ENCODE data around the gene GLTP.
"Not testable (repeated sequence)": the region's sequence is repeated elsewhere in the genome, so short reads cannot be mapped to it uniquely, and the experiment has no call there.

The GLTP gene

GRCh38 chr12:109880043-109880931, at the start of gene GLTP:
Gene GLTP, minus strand, starts transcription at chr12:109880541. Its CDS starts 167 bp downstream, at chr12:109880374.
- peak; percentile 71 to 88 for DNase-seq (ENCODE audit: low read depth in 1 of 2, low spot score in 1 of 2)

DNA sequence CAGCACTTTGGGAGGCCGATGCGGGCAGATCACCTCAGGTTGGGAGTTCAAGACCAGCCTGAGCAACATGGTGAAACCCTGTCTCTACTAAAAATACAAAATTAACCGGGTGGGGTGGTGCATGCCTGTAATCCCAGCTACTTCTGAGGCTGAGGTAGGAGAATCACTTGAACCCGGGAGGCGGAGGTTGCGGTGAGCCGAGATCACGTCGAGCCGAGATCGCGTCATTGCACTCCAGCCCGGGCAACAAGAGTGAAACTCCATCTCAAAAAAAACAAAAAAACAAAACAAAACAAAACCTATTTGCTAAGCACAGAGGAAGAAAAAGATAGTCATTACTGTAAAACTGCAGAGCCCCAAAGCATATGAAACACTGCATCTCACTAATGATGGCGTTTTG, 49.0 kb upstream of the GLTP start:
- not testable (repeated sequence) for DNase-seq (ENCODE audit: low read depth in 1 of 2, low spot score in 1 of 2)

DNA sequence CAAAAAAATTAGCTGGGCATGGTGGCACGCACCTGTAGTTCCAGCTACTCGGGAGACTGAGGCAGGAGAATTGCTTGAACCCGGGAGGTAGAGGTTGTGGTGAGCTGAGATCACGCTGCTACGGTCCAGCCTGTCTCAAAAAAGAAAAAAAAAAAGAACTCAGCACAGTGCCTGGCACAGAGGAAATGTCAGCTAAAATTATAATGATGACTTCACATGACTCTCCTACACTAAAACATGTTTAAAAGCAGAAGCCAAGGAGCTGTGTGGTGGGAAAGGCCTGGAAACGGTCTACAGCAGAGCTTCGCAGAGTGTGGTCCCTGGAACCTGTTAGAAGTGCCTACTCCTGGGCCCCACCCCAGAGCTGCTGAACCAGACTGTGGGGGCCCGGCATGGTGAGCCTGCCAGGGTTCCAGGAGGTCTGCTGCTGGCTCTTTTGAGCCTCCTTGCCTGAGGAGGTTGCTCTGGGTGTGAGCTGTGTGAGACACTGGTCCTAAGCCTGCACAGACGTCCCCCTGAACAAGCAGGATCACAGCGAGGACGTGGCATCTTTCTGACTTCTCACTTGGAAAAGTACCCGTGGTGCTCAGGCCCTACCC, 47.8 kb upstream of the GLTP start:
- no peak for DNase-seq (ENCODE audit: low read depth in 1 of 2, low spot score in 1 of 2)

DNA sequence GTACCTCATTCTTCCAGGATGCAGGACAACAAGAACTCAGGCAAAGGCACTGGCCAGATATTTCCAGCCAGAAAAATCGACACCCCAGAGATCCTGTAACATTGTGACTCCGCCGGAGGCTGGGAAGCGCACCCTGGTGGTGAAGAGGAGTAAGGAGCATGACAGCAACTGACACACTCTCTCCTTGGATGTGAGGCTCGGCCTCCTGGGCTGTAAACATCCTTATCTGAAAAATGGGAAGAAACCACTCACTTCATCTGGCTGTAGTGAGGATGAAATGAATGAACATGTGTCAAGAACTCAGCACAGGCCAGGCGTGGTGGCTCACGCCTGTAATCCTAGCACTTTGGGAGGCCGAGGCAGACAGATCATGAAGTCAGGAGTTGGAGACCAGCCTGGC, 47.3 kb upstream of the GLTP start:
- DNase-seq (ENCODE audit: low read depth in 1 of 2, low spot score in 1 of 2), result no peak

GRCh38 chr12:109926488-109927210, 46.3 kb upstream of the GLTP start:
- DNase-seq (ENCODE audit: low read depth in 1 of 2, low spot score in 1 of 2), result no peak

DNA sequence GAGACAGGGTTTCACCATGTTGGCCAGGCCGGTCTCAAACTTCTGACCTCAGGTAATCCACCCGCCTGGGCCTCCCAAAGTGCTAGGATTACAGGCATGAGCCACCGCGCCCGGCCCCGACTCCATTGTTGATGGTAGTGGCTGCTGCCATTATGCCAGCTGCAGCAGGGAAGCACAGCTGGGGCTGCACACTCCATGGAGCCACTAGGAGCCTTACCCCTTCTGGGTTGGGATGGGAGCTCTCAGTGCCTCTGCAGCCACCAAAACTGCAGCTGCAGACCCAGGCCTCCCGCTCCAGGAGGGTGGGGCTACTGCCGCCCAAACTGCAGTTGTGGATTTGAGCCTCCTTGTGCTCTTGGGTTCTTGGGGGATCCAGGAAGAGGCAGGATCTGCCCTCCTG, 45.7 kb upstream of the GLTP start:
- no peak for DNase-seq (ENCODE audit: low read depth in 1 of 2, low spot score in 1 of 2)

- no peak for DNase-seq (ENCODE audit: low read depth in 1 of 2, low spot score in 1 of 2)
Observed at GRCh38 chr12:109925185-109925840, 45.0 kb upstream of the GLTP start.

- DNase-seq (ENCODE audit: low read depth in 1 of 2, low spot score in 1 of 2), result no peak
Observed at GRCh38 chr12:109923481-109924245, 43.3 kb upstream of the GLTP start.

- no peak for DNase-seq (ENCODE audit: low read depth in 1 of 2, low spot score in 1 of 2)
Observed at GRCh38 chr12:109923038-109923437, 42.7 kb upstream of the GLTP start.

DNA sequence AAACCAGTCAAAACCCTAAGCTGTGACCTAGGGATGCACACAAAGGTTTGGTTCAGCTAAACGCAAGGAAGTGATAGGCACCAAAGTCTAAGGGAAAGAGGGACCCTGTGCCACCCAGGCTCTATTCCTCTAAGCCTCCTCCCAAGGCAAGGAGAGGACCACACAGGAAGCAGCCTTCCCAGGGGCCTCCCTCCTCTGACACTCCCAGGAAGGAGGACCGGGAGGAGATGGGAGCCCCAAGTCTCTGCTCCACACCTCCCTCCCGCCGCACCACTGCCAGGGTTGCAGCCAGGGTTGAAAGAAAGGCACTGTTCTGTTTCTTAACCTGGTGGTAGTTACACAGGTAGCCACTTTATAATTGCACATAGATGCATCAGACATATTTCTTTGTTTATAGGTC, 41.6 kb upstream of the GLTP start:
- no peak for DNase-seq (ENCODE audit: low read depth in 1 of 2, low spot score in 1 of 2)

DNA sequence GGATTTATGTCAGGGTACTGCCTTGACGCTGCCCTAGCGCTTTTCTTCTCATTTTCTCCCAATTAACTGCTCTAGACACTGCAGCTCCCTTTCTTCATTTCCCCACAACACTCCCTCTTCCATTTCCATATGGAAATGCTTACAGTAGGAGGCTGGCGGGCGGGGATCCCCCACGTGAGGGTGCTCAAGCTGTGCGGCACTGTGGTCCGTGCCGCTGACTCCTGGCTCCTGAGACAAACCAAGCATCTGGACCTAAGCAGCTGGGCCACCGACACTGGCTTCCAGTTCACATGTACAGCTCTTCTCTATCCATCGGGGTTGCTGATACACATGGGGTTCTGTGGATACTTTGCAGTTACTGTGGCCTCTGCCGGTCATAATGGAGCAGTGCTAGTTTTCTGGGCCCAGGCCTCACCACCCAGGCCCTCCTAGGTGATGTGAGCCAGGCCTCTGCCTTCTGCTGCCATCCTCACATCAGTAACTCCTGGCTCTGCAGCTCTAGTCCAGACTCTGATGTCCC, 40.0 kb upstream of the GLTP start:
- no peak for DNase-seq (ENCODE audit: low read depth in 1 of 2, low spot score in 1 of 2)

DNA sequence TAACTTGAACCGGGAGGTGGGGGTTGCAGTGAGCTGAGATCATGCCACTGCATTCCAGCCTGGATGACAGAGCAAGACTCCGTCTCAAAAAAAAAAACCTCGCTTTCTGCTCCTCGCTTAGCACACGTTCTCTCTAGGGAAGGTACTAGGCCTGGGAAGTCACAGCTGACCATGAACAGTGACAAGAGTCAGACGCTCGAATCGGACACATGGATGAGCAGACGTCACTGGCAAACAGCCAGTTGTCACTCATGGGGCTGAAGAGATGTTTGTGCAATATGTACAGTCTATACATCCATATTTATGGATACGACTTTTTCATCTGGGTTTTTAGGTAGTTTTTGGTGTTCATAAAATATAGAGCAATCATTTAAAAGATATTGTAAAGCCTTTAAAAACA, 39.1 kb upstream of the GLTP start:
- DNase-seq (ENCODE audit: low read depth in 1 of 2, low spot score in 1 of 2), result no peak

GRCh38 chr12:109916045-109916444, 35.7 kb upstream of the GLTP start:
- no peak for DNase-seq (ENCODE audit: low read depth in 1 of 2, low spot score in 1 of 2)

GRCh38 chr12:109915171-109916040, 35.1 kb upstream of the GLTP start:
- DNase-seq (ENCODE audit: low read depth in 1 of 2, low spot score in 1 of 2), result no peak

DNA sequence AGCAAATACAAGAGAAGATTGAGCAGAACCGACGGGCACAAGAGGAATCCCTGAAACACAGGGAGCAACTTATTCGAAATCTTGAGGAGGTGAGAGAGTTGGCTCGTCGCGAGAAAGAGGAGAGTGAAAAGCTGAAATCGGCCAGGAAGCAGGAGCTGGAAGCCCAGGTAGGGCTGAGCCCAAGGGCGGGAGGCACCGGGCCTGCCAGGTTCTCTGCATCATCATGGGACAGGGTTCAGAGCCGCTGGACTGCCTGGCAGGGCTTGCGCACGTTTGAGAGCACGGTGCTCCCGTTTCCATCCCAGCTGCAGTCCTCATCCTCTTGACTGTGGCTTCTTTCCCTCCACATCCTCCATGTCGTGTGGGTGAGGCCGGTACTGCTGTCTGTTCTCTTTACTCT, 34.1 kb upstream of the GLTP start:
- no peak for DNase-seq (ENCODE audit: low read depth in 1 of 2, low spot score in 1 of 2)

DNA sequence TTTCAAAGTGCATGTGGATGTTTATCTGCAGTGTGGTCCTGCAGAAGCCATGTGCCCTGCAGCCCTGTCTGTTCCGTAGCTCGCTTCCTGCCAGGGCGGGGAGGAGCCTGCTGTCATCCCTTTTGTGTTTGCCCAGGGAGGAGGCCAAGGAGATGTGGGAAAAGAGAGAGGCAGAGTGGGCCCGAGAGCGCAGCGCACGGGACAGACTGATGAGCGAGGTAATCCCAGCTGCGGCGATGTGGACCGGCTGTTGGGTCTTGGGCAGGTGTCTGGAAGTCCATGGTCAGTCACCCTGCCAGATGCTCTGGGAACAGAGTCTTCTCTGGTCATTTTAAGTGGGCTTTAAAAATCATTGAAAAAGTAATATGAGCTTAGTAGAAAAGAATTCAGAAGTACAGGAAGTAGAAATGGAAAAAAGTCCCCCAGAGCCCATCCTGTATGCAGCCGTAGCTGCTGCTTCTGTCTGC, 32.5 kb upstream of the GLTP start:
- no peak for DNase-seq (ENCODE audit: low read depth in 1 of 2, low spot score in 1 of 2)

- DNase-seq (ENCODE audit: low read depth in 1 of 2, low spot score in 1 of 2), result no peak
Observed at GRCh38 chr12:109910969-109911348, 30.6 kb upstream of the GLTP start.

DNA sequence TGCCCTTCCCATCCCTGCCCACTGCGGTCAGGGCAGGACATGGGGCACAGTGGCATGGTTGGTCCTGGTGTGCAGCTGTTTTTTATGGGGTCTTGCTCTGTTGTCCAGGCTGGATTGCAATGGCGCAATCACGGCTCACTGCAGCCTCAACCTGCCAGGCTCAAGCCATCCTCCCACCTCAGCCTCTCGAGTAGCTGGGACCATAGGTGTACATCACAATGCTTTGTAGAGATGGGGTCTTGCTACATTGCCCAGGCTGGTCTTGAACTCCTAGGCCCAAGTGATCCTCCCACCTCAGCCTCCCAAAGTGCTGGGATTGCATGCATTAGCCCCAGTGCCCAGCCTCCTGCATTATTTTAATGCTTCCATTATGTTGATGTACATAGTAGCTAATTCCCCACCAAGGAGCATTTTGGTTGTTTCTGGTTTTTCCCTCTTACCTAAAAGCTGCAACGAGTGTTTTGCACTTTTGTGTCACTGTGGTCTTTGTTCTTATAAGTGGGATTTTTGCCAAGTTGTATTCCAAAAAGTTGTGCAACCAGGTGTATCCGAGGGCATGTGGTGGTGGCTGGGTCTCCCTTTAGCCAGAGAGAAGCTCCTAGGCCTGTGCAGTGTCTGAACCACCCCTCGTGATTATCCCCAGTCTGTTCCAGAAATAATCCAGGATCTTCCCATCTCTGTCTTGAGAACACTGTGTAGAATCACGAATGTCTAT, 30.1 kb upstream of the GLTP start:
- DNase-seq (ENCODE audit: low read depth in 1 of 2, low spot score in 1 of 2), result no peak

DNA sequence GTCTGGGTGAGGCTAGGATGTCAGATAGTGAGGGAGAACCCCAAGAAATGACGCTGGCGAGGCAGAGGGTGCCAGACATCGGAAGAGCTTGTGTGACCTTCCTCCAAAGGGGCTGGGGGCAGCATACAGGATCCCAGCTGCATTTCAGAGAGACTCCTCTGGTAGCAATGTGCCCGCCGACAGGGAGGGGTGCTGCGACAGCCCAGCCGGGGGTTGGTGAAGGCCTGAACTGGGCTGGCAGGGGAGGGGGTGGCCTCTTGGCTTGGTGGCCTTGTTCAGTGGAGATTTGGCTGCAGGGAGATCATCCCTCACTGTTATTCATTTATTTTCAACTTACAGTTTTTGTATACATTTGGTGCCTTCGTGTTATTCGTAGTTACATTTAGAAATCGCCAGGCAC, 25.0 kb upstream of the GLTP start:
- DNase-seq (ENCODE audit: low read depth in 1 of 2, low spot score in 1 of 2), result no peak

Data from activated T-helper 1 cell treated with anti-CD3 and anti-CD28 coated beads, Interleukin-2, amount 50 U/mL, for 16 hours (primary cell).